ENCODE data around the gene ZNF571. TPM values are rescaled to one million over a fixed set of nuclear protein-coding genes. Genes with fewer than 3 reads are reported as not detected.

Gene ZNF571
- total and polyA plus RNA-seq, 2 donors (not counting 1 experiment from before 2014, with no cell fraction given), result 4.8 to 10.0 TPM

DNA sequence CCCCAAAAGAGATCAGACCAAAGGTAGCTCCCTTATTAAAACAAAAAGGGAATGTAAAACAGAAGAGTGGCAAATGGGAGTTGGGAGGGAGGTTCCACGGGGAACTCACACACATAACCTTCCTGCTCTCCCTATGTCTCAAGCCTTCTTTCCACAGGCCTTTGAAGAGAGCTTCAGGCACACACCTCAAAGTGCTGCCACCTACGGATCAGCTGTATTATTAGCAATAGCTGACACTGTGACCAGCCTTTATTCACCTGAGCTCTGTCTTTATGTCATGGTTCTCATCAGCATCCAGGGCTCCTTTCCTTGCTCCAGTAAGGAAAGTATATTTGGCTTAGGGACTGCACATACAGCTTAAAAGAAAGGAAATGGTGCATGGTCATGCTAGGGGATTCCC is 11.3 kb downstream of the ZNF571 start:
- Mint-ChIP-seq H3K27me3 (no peaks in the 10 kb centered on the region), H3K9me3 (ENCODE audit: insufficient read depth) (peaks cover 21% of the 10 kb centered on the region)
- peaks cover 28 to 55% of the 10 kb centered on the region in 2 experiments for H3K36me3 ChIP-seq (replicated peaks in 1 of 2; ENCODE audit: control extremely low read depth in 1 of 2, control insufficient read depth in 1 of 2, extremely low read depth in 1 of 2, insufficient read depth in 2 of 2, low read length in 1 of 2)

DNA sequence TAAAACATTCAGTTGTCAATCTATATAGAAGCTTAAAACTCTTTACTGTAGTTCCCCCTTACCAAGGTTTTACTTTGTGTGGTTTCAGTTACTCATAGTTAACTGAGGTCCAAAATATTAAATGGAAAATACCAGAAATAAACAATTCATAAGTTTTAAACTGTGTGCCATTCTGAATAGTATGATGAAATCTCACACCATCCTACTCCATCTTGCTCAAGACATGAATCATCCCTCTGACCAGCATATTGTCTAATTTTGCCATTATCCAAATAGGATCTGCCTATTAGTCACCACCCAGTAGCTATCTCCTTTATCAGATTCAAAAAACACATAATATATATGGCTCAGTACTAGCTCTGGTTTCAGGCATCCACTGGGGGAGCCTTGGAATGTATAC is 22.4 kb downstream of the ZNF571 start:
- DNase-seq, result no peak
- H3K79me2 ChIP-seq (ENCODE audit: control insufficient read depth, insufficient read depth, low read length), result peaks cover 5% of the 10 kb centered on the region
- ChIA-PET POLR2A (no interaction called here), CTCF (no interaction called here)
- H3K4me3 ChIP-seq (ENCODE audit: control extremely low read depth in 1 of 5, extremely low read depth in 1 of 5, insufficient read depth in 1 of 5, low read depth in 2 of 5, low read length in 4 of 5), result no peak overlapping the region
- no peak overlapping the region for H3K4me3 Mint-ChIP-seq
- TF ChIP-seq, protein P1, sequence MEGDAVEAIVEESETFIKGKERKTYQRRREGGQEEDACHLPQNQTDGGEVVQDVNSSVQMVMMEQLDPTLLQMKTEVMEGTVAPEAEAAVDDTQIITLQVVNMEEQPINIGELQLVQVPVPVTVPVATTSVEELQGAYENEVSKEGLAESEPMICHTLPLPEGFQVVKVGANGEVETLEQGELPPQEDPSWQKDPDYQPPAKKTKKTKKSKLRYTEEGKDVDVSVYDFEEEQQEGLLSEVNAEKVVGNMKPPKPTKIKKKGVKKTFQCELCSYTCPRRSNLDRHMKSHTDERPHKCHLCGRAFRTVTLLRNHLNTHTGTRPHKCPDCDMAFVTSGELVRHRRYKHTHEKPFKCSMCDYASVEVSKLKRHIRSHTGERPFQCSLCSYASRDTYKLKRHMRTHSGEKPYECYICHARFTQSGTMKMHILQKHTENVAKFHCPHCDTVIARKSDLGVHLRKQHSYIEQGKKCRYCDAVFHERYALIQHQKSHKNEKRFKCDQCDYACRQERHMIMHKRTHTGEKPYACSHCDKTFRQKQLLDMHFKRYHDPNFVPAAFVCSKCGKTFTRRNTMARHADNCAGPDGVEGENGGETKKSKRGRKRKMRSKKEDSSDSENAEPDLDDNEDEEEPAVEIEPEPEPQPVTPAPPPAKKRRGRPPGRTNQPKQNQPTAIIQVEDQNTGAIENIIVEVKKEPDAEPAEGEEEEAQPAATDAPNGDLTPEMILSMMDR (IDR thresholded peaks at IDR 0.05), result no peak
- TF ChIP-seq EZH2 (IDR thresholded peaks at IDR 0.05; ENCODE audit: borderline replicate concordance, insufficient read depth, low read depth, low read length, poor library complexity, severe bottlenecking), result no peak
- H3K27me3 ChIP-seq (replicated peaks in 1 of 4; ENCODE audit: control extremely low read depth in 1 of 4, control insufficient read depth in 3 of 4, insufficient read depth in 4 of 4, low read length in 3 of 4), result no peaks in the 10 kb centered on the region
- peaks cover 5 to 20% of the 10 kb centered on the region in 2 experiments for H3K36me3 ChIP-seq (replicated peaks in 1 of 2; ENCODE audit: control extremely low read depth in 1 of 2, control insufficient read depth in 1 of 2, extremely low read depth in 1 of 2, insufficient read depth in 2 of 2, low read length in 1 of 2)
- no peak for ATAC-seq (ENCODE audit: low read depth)
- H3K27ac Mint-ChIP-seq, result no peak overlapping the region
- H4K20me1 ChIP-seq (ENCODE audit: control insufficient read depth, insufficient read depth, low read length, poor library complexity, severe bottlenecking), result no peaks in the 10 kb centered on the region
- H3K9me3 ChIP-seq (ENCODE audit: control extremely low read depth in 1 of 3, control insufficient read depth in 2 of 3, insufficient read depth in 1 of 3, low read length in 2 of 3), result peaks cover 26 to 70% (median 26%) of the 10 kb centered on the region in 3 donors
- peaks cover 30% of the 10 kb centered on the region for H3K9me3 Mint-ChIP-seq (ENCODE audit: insufficient read depth)
- no peaks in the 10 kb centered on the region for H3K27me3 Mint-ChIP-seq
- H3K27ac ChIP-seq (ENCODE audit: low read length in 2 of 2), result no peak overlapping the region
- no peaks in the 10 kb centered on the region for H3K4me1 Mint-ChIP-seq
- intact Hi-C loops (cut with micrococcal nuclease), result no loop called here
- no peak overlapping the region for H3K4me2 ChIP-seq (replicated peaks; ENCODE audit: low read depth, low read length, poor library complexity, severe bottlenecking)
- H3K9ac ChIP-seq (ENCODE audit: low read length), result no peak overlapping the region
- no peak overlapping the region for H2AFZ ChIP-seq (ENCODE audit: insufficient read depth, low read depth, low read length, poor library complexity, severe bottlenecking)
- no peaks in the 10 kb centered on the region for H3K4me1 ChIP-seq (ENCODE audit: control insufficient read depth in 2 of 2, insufficient read depth in 2 of 2, low read length in 2 of 2)

More for the DNA sequence above, 11.3 kb downstream of the ZNF571 start:
- H3K27ac Mint-ChIP-seq, result no peak overlapping the region
- no peaks in the 10 kb centered on the region for H4K20me1 ChIP-seq (ENCODE audit: control insufficient read depth, insufficient read depth, low read length, poor library complexity, severe bottlenecking)
- no peak overlapping the region for H3K9ac ChIP-seq (ENCODE audit: low read length)
- intact Hi-C loops (cut with micrococcal nuclease), result no loop called here
- no peaks in the 10 kb centered on the region for H3K27me3 ChIP-seq (replicated peaks in 1 of 4; ENCODE audit: control extremely low read depth in 1 of 4, control insufficient read depth in 3 of 4, insufficient read depth in 4 of 4, low read length in 3 of 4)
- TF ChIP-seq, protein P1 (IDR thresholded peaks at IDR 0.05), result no peak
- TF ChIP-seq EZH2 (IDR thresholded peaks at IDR 0.05; ENCODE audit: borderline replicate concordance, insufficient read depth, low read depth, low read length, poor library complexity, severe bottlenecking), result no peak
- peaks cover 31 to 72% (median 39%) of the 10 kb centered on the region in 3 donors for H3K9me3 ChIP-seq (ENCODE audit: control extremely low read depth in 1 of 3, control insufficient read depth in 2 of 3, insufficient read depth in 1 of 3, low read length in 2 of 3)
- DNase-seq (no peak), ATAC-seq (ENCODE audit: low read depth) (no peak)
- H3K4me1 ChIP-seq (ENCODE audit: control insufficient read depth in 2 of 2, insufficient read depth in 2 of 2, low read length in 2 of 2), result no peaks in the 10 kb centered on the region
- no peak overlapping the region for H3K4me2 ChIP-seq (replicated peaks; ENCODE audit: low read depth, low read length, poor library complexity, severe bottlenecking)
- H3K27ac ChIP-seq (ENCODE audit: low read length in 2 of 2), result no peak overlapping the region
- ChIA-PET POLR2A (no interaction called here), CTCF (no interaction called here)
- peaks cover 65% of the 10 kb centered on the region for H3K79me2 ChIP-seq (ENCODE audit: control insufficient read depth, insufficient read depth, low read length)
- H3K4me3 Mint-ChIP-seq, result no peak overlapping the region
- WGBS (ENCODE audit: insufficient coverage), result 100% methylated on average over 1 of the region's 2 CpGs
- no peak overlapping the region for H3K4me3 ChIP-seq (ENCODE audit: control extremely low read depth in 1 of 5, extremely low read depth in 1 of 5, insufficient read depth in 1 of 5, low read depth in 2 of 5, low read length in 4 of 5)
- H2AFZ ChIP-seq (ENCODE audit: insufficient read depth, low read depth, low read length, poor library complexity, severe bottlenecking), result no peak overlapping the region
- no peaks in the 10 kb centered on the region for H3K4me1 Mint-ChIP-seq
